Measurements from ENCODE around the gene MPDZ. TPM values are rescaled to one million over a fixed set of nuclear protein-coding genes. Genes with fewer than 3 reads are reported as not detected.

Gene MPDZ
- total and polyA plus RNA-seq, 2 of the 13 experiments (the other 11 are each of a cell fraction or from before 2014, with no cell fraction given) = 12.4 to 14.7 TPM

DNA sequence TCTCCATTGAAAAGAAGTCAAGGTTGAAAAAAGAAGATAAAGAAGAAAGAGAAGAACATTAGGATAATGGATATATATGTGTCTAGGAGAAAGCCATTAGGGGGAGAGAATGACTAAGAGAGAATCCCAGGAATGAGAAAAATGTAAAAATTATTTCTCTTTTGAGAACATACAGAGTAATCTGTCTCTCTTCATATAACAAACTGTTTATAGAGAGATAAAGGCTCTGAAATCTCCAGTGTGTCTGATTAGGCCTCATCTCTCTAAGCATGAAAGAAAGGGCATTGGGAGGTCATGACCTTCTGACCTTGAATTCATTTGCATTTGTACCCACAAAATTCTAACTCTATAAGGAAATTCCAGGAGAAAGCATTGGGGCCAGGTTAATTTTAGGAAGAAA lies 3.5 kb upstream of the MPDZ start:
- peaks cover 6% of the 10 kb centered on the region; the same call in 1 of the 2 replicates for H3K4me1 ChIP-seq (ENCODE audit: insufficient read depth, low read length)
- BruUV-seq (replicated peaks) = no TSS peak
- no peaks in the 10 kb centered on the region for H3K79me2 ChIP-seq (ENCODE audit: insufficient read depth, low read length)
- TF ChIP-seq PTBP1 (IDR thresholded peaks at IDR 0.05; ENCODE audit: low read depth, low read length, poor library complexity, severe bottlenecking) (no peak), ZNF605 (CRISPR knock-in tag; IDR thresholded peaks at IDR 0.05) (no peak), ZBTB1 (CRISPR knock-in tag; IDR thresholded peaks at IDR 0.05; ENCODE audit: borderline replicate concordance) (no peak), ZNF550 (CRISPR knock-in tag; IDR thresholded peaks at IDR 0.05; ENCODE audit: borderline replicate concordance) (no peak), ZNF3 (CRISPR knock-in tag; IDR thresholded peaks at IDR 0.05) (no peak), ZNF841 (CRISPR knock-in tag; IDR thresholded peaks at IDR 0.05; ENCODE audit: borderline replicate concordance) (no peak), KMT2B (CRISPR knock-in tag; IDR thresholded peaks at IDR 0.05) (no peak), KDM3A (CRISPR knock-in tag; IDR thresholded peaks at IDR 0.05; ENCODE audit: low read depth) (no peak), NFYB (CRISPR knock-in tag; IDR thresholded peaks at IDR 0.05) (no peak), NR2F2 (IDR thresholded peaks at IDR 0.05; ENCODE audit: borderline replicate concordance, low read depth) (no peak), MTF1 (CRISPR knock-in tag; IDR thresholded peaks at IDR 0.05) (no peak), NFKBIZ (CRISPR knock-in tag; IDR thresholded peaks at IDR 0.05) (no peak)
- TF ChIP-seq, protein P1, sequence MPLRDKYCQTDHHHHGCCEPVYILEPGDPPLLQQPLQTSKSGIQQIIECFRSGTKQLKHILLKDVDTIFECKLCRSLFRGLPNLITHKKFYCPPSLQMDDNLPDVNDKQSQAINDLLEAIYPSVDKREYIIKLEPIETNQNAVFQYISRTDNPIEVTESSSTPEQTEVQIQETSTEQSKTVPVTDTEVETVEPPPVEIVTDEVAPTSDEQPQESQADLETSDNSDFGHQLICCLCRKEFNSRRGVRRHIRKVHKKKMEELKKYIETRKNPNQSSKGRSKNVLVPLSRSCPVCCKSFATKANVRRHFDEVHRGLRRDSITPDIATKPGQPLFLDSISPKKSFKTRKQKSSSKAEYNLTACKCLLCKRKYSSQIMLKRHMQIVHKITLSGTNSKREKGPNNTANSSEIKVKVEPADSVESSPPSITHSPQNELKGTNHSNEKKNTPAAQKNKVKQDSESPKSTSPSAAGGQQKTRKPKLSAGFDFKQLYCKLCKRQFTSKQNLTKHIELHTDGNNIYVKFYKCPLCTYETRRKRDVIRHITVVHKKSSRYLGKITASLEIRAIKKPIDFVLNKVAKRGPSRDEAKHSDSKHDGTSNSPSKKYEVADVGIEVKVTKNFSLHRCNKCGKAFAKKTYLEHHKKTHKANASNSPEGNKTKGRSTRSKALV (CRISPR knock-in tag; IDR thresholded peaks at IDR 0.05) = no peak
- TF ChIP-seq, protein P2, sequence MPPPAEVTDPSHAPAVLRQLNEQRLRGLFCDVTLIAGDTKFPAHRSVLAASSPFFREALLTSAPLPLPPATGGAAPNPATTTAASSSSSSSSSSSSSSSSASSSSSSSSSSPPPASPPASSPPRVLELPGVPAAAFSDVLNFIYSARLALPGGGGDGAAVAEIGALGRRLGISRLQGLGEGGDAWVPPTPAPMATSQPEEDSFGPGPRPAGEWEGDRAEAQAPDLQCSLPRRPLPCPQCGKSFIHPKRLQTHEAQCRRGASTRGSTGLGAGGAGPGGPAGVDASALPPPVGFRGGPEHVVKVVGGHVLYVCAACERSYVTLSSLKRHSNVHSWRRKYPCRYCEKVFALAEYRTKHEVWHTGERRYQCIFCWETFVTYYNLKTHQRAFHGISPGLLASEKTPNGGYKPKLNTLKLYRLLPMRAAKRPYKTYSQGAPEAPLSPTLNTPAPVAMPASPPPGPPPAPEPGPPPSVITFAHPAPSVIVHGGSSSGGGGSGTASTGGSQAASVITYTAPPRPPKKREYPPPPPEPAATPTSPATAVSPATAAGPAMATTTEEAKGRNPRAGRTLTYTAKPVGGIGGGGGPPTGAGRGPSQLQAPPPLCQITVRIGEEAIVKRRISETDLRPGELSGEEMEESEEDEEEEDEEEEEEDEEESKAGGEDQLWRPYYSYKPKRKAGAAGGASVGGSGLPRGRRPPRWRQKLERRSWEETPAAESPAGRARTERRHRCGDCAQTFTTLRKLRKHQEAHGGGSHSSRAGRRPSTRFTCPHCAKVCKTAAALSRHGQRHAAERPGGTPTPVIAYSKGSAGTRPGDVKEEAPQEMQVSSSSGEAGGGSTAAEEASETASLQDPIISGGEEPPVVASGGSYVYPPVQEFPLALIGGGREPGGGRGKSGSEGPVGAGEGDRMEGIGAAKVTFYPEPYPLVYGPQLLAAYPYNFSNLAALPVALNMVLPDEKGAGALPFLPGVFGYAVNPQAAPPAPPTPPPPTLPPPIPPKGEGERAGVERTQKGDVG (CRISPR knock-in tag; IDR thresholded peaks at IDR 0.05; ENCODE audit: borderline replicate concordance) = no peak
- TF ChIP-seq, protein P3, sequence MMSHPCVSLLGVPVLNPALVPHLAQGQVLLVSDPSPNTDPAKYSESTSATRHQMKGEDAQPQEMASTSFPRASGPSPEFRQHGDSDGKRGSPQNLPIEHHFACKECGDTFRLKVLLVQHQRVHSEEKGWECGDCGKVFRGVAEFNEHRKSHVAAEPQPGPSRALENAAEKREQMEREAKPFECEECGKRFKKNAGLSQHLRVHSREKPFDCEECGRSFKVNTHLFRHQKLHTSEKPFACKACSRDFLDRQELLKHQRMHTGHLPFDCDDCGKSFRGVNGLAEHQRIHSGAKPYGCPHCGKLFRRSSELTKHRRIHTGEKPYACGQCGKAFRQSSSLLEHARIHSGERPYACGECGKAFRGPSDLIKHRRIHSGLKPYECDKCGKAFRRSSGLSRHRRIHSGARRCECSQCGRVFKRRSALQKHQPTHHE (CRISPR knock-in tag; IDR thresholded peaks at IDR 0.05; ENCODE audit: borderline replicate concordance) = no peak
- FAIRE-seq (no peak), DNase-seq (ENCODE audit: low spot score) (no peak), ATAC-seq (no peak)
- in situ Hi-C loops (cut with HindIII; ENCODE audit: extremely low pct_ligation_motif_present, low pct_unique_long_range_greater_than_20kb) = no loop called here
- H3K4me2 ChIP-seq (ENCODE audit: low read depth, low read length) = no peak overlapping the region
- CTCF ChIA-PET (ENCODE audit: low intra/inter-chr PET ratio, low total read pairs) = no interaction called here
- 0 out of 5 replicates have a peak, but pooled peaks cover 0 to 1% of the 10 kb centered on the region in 2 experiments for H3K27me3 ChIP-seq (ENCODE audit: control insufficient read depth in 1 of 2, insufficient read depth in 2 of 2, low read length in 2 of 2)
- H3K9me3 ChIP-seq (ENCODE audit: low read length) = no peaks in the 10 kb centered on the region
- no peak overlapping the region for H3K27ac ChIP-seq (ENCODE audit: extremely low read length, insufficient read depth, low read length)
- no peak overlapping the region for H3K4me3 ChIP-seq (replicated peaks in 1 of 3; ENCODE audit: insufficient read depth in 1 of 3, low read depth in 2 of 3, low read length in 3 of 3)
- H2AFZ ChIP-seq (ENCODE audit: low read length) = no peak overlapping the region
- no peaks in the 10 kb centered on the region for H4K20me1 ChIP-seq (ENCODE audit: insufficient read depth, low read length)
- intact Hi-C loops (cut with micrococcal nuclease; ENCODE audit: unreplicated experiment) = no loop called here
- POLR2A ChIA-PET = no interaction called here
- H3K36me3 ChIP-seq (replicated peaks in 1 of 2; ENCODE audit: control insufficient read depth in 1 of 2, insufficient read depth in 2 of 2, low read length in 2 of 2) = no peaks in the 10 kb centered on the region
- H3K9ac ChIP-seq (ENCODE audit: insufficient read depth, low read depth, low read length) = no peak overlapping the region
